RKO (cell line): ENCODE measurements around the gene CHRDL1.
"Not testable (repeated sequence)": the region's sequence is repeated elsewhere in the genome, so short reads cannot be mapped to it uniquely, and the experiment has no call there.

Experiments used
- DNase-seq: peaks from one replicate; pipeline ENCODE4 v3.0.0-alpha.2; 2016; ENCODE audit warnings: low spot score

CHRDL1 gene

GRCh38 chrX:110795645-110796406, at the start of gene CHRDL1:
TSS of gene CHRDL1 (minus strand) at chrX:110795817. CDS start at chrX:110792181, 3,636 bp downstream.
- no peak for DNase-seq

GRCh38 chrX:110836982-110837381, 41.4 kb upstream of the CHRDL1 start:
- peak; percentile 5 for DNase-seq

GRCh38 chrX:110836451-110836850, 40.8 kb upstream of the CHRDL1 start:
- DNase-seq: no peak

GRCh38 chrX:110836001-110836400, 40.4 kb upstream of the CHRDL1 start:
- DNase-seq: no peak

GRCh38 chrX:110825972-110826371, 30.4 kb upstream of the CHRDL1 start:
- DNase-seq: no peak

GRCh38 chrX:110816543-110816942, 20.9 kb upstream of the CHRDL1 start:
- not testable (repeated sequence) for DNase-seq

GRCh38 chrX:110806145-110806544, 10.5 kb upstream of the CHRDL1 start:
- DNase-seq: no peak

GRCh38 chrX:110805303-110805702, 9.7 kb upstream of the CHRDL1 start:
- DNase-seq: no peak

GRCh38 chrX:110804446-110804845, 8.8 kb upstream of the CHRDL1 start:
- DNase-seq: no peak

- peak; percentile 1 for DNase-seq
These were observed 7.9 kb upstream of the CHRDL1 start for GRCh38 chrX:110803506-110803905.

- DNase-seq: no peak
These were observed 735 bp upstream of the CHRDL1 start for GRCh38 chrX:110796407-110796697.

- no peak for DNase-seq
These were observed 1.0 kb downstream of the CHRDL1 start for GRCh38 chrX:110794601-110795000.

- no peak for DNase-seq
These were observed 4.5 kb downstream of the CHRDL1 start for GRCh38 chrX:110791071-110791470.

GRCh38 chrX:110786486-110786885, 9.1 kb downstream of the CHRDL1 start:
- no peak for DNase-seq

- no peak for DNase-seq
These were observed 35.8 kb downstream of the CHRDL1 start for GRCh38 chrX:110759785-110760184.

GRCh38 chrX:110758781-110759422, 36.7 kb downstream of the CHRDL1 start:
- DNase-seq: no peak

GRCh38 chrX:110755611-110756010, 40.0 kb downstream of the CHRDL1 start:
- no peak for DNase-seq

- no peak for DNase-seq
These were observed 40.6 kb downstream of the CHRDL1 start for GRCh38 chrX:110755061-110755460.

- DNase-seq: no peak
These were observed 45.0 kb downstream of the CHRDL1 start for GRCh38 chrX:110750526-110751189.

GRCh38 chrX:110748256-110748806, 47.3 kb downstream of the CHRDL1 start:
- no peak for DNase-seq

GRCh38 chrX:110746014-110746413, 49.6 kb downstream of the CHRDL1 start:
- DNase-seq: no peak

- no peak for DNase-seq
These were observed 50.3 kb downstream of the CHRDL1 start for GRCh38 chrX:110745288-110745687.
